Subcutaneous abdominal adipose tissue (tissue), 5 donors: ENCODE data around the gene EIF2AK3.

Experiments used
- H3K27ac ChIP-seq: one replicate; pipeline ENCODE4 v1.7.0; 2013; ENCODE audit warnings: low read depth, mild to moderate bottlenecking, inconsistent platforms, low read length, moderate library complexity
- H3K27me3 ChIP-seq, 5 donors: one replicate each; pipeline ENCODE4 v1.7.0; 2013; ENCODE audit warnings: low read length in 5 of 5, inconsistent platforms in 1 of 5; ENCODE audit not compliant: control insufficient read depth in 5 of 5, insufficient read depth in 4 of 5
- H3K36me3 ChIP-seq, 5 donors: one replicate each; pipeline ENCODE4 v1.7.0; 2013; ENCODE audit warnings: low read length in 5 of 5; ENCODE audit not compliant: control insufficient read depth in 5 of 5, insufficient read depth in 5 of 5
- H3K4me1 ChIP-seq, 5 donors: one replicate each; pipeline ENCODE4 v1.7.0; 2013; ENCODE audit warnings: low read length in 5 of 5, mild to moderate bottlenecking in 3 of 5, moderate library complexity in 1 of 5; ENCODE audit not compliant: control insufficient read depth in 5 of 5, insufficient read depth in 5 of 5
- H3K4me3 ChIP-seq, 5 donors: one replicate each; pipeline ENCODE4 v1.7.0; 2013; ENCODE audit warnings: low read length in 5 of 5, low read depth in 1 of 5
- H3K9ac ChIP-seq, 5 donors: one replicate each; pipeline ENCODE4 v1.7.0; 2013; ENCODE audit warnings: low read length in 5 of 5, mild to moderate bottlenecking in 4 of 5, moderate library complexity in 3 of 5
- H3K9me3 ChIP-seq, 5 donors: one replicate each; pipeline ENCODE4 v1.7.0; 2013; ENCODE audit warnings: low read length in 5 of 5; ENCODE audit not compliant: control insufficient read depth in 5 of 5
- donor health status: healthy.
- donor health status: healthy.
- donor health status: healthy.
- donor health status: healthy.
- donor health status: healthy.

EIF2AK3 gene

GRCh38 chr2:88603146-88603545, 24.1 kb downstream of the EIF2AK3 start:
- Histone ChIP-seq H3K36me3 (no peaks in the 10 kb centered on the region), H3K9me3 (no peaks in the 10 kb centered on the region), H3K9ac (no peak overlapping the region), H3K4me1 (peaks cover 4 to 27% (median 24%) of the 10 kb centered on the region in 5 donors), H3K27me3 (no peaks in the 10 kb centered on the region), H3K4me3 (no peak overlapping the region), H3K27ac (no peak overlapping the region)

- Histone ChIP-seq H3K36me3 (no peaks in the 10 kb centered on the region), H3K9ac (no peak overlapping the region), H3K27me3 (no peaks in the 10 kb centered on the region), H3K9me3 (no peaks in the 10 kb centered on the region), H3K4me3 (no peak overlapping the region), H3K4me1 (peaks cover 4 to 27% (median 24%) of the 10 kb centered on the region in 5 donors), H3K27ac (peak overlapping the region; percentile 32)
Measured at GRCh38 chr2:88602022-88602421, 25.2 kb downstream of the EIF2AK3 start.

GRCh38 chr2:88601286-88601685, 26.0 kb downstream of the EIF2AK3 start:
- Histone ChIP-seq H3K4me3 (no peak overlapping the region), H3K27me3 (no peaks in the 10 kb centered on the region), H3K4me1 (peaks cover 4 to 27% (median 24%) of the 10 kb centered on the region in 5 donors), H3K36me3 (no peaks in the 10 kb centered on the region), H3K9ac (no peak overlapping the region), H3K9me3 (no peaks in the 10 kb centered on the region), H3K27ac (peak overlapping the region; percentile 63)

GRCh38 chr2:88600038-88600465, 27.2 kb downstream of the EIF2AK3 start:
- no peaks in the 10 kb centered on the region for H3K9me3 ChIP-seq
- peak overlapping the region in 4 of 5 donors; percentile 15 to 33 (median 18) for H3K4me3 ChIP-seq
- H3K27me3 ChIP-seq: no peaks in the 10 kb centered on the region
- H3K4me1 ChIP-seq: peaks cover 4 to 27% (median 24%) of the 10 kb centered on the region in 5 donors
- no peaks in the 10 kb centered on the region for H3K36me3 ChIP-seq
- peak overlapping the region; percentile 63 for H3K27ac ChIP-seq
- no peak overlapping the region for H3K9ac ChIP-seq

- peak overlapping the region in 2 of 5 donors; percentile 15 to 20 for H3K4me3 ChIP-seq
- no peaks in the 10 kb centered on the region for H3K27me3 ChIP-seq
- H3K4me1 ChIP-seq: peaks cover 4 to 27% (median 24%) of the 10 kb centered on the region in 5 donors
- H3K9me3 ChIP-seq: no peaks in the 10 kb centered on the region
- H3K27ac ChIP-seq: peak overlapping the region; percentile 63
- no peak overlapping the region for H3K9ac ChIP-seq
- no peaks in the 10 kb centered on the region for H3K36me3 ChIP-seq
Measured at GRCh38 chr2:88599527-88599926, 27.7 kb downstream of the EIF2AK3 start.

- peaks cover 5 to 15% (median 7%) of the 10 kb centered on the region in 5 donors for H3K36me3 ChIP-seq
- H3K27ac ChIP-seq: no peak overlapping the region
- H3K4me3 ChIP-seq: no peak overlapping the region
- H3K4me1 ChIP-seq: peaks cover 4 to 26% (median 24%) of the 10 kb centered on the region in 5 donors
- H3K9me3 ChIP-seq: no peaks in the 10 kb centered on the region
- no peak overlapping the region for H3K9ac ChIP-seq
- no peaks in the 10 kb centered on the region for H3K27me3 ChIP-seq
Measured at GRCh38 chr2:88597168-88597567, 30.1 kb downstream of the EIF2AK3 start.

GRCh38 chr2:88596141-88596830, 31.0 kb downstream of the EIF2AK3 start:
- no peaks in the 10 kb centered on the region for H3K9me3 ChIP-seq
- H3K4me1 ChIP-seq: peaks cover 4 to 21% (median 20%) of the 10 kb centered on the region in 5 donors
- H3K27ac ChIP-seq: no peak overlapping the region
- no peaks in the 10 kb centered on the region for H3K27me3 ChIP-seq
- H3K36me3 ChIP-seq: peaks cover 5 to 15% (median 7%) of the 10 kb centered on the region in 5 donors
- no peak overlapping the region for H3K9ac ChIP-seq
- H3K4me3 ChIP-seq: no peak overlapping the region

GRCh38 chr2:88591698-88592097, 35.6 kb downstream of the EIF2AK3 start:
- Histone ChIP-seq H3K27me3 (no peaks in the 10 kb centered on the region), H3K9me3 (no peaks in the 10 kb centered on the region), H3K4me1 (no peaks in the 10 kb centered on the region), H3K4me3 (no peak overlapping the region), H3K9ac (no peak overlapping the region), H3K36me3 (peaks cover 19 to 37% (median 27%) of the 10 kb centered on the region in 5 donors), H3K27ac (no peak overlapping the region)

GRCh38 chr2:88590998-88591613, 36.2 kb downstream of the EIF2AK3 start:
- H3K9me3 ChIP-seq: no peaks in the 10 kb centered on the region
- no peak overlapping the region for H3K9ac ChIP-seq
- H3K4me3 ChIP-seq: no peak overlapping the region
- H3K27ac ChIP-seq: no peak overlapping the region
- H3K27me3 ChIP-seq: no peaks in the 10 kb centered on the region
- H3K4me1 ChIP-seq: no peaks in the 10 kb centered on the region
- peaks cover 20 to 41% (median 27%) of the 10 kb centered on the region in 5 donors for H3K36me3 ChIP-seq

- peaks cover 55 to 68% (median 58%) of the 10 kb centered on the region in 5 donors for H3K36me3 ChIP-seq
- no peak overlapping the region for H3K4me3 ChIP-seq
- H3K27me3 ChIP-seq: no peaks in the 10 kb centered on the region
- no peaks in the 10 kb centered on the region for H3K4me1 ChIP-seq
- H3K9ac ChIP-seq: no peak overlapping the region
- H3K9me3 ChIP-seq: no peaks in the 10 kb centered on the region
- no peak overlapping the region for H3K27ac ChIP-seq
Measured at GRCh38 chr2:88585969-88586368, 41.3 kb downstream of the EIF2AK3 start.
